Neural cell (in vitro differentiated cells): ENCODE measurements around the gene MYCN.

Experiments used
- CTCF ChIP-seq: fragments of 450-650 bp; IDR thresholded peaks from 2 replicates; pipeline ENCODE4 v1.5.1; 2014; ENCODE audit warnings: antibody characterized with exemption, mild to moderate bottlenecking, moderate library complexity; ENCODE audit not compliant: poor library complexity, severe bottlenecking
- EZH2 ChIP-seq: fragments of 200-600, 300-800 bp; shearing (Covaris generic), sonication (generic); IDR thresholded peaks from 2 replicates; pipeline ENCODE4 v1.6.1; 2014; ENCODE audit warnings: antibody characterized with exemption, low read length, borderline replicate concordance, mild to moderate bottlenecking; ENCODE audit not compliant: insufficient read depth, poor library complexity, severe bottlenecking
- POLR2AphosphoS5 ChIP-seq: IDR thresholded peaks from 2 replicates; pipeline ENCODE4 v1.6.1; 2012
- RAD21 ChIP-seq: fragments of 450-650 bp; conservative IDR thresholded peaks from 2 replicates; pipeline ENCODE4 v1.6.1; 2014; ENCODE audit warnings: antibody characterized with exemption, mild to moderate bottlenecking, moderate library complexity
- REST ChIP-seq: IDR thresholded peaks from 2 replicates; pipeline ENCODE4 v1.6.1; 2012; ENCODE audit warnings: borderline replicate concordance

- TF ChIP-seq CTCF (no peak), POLR2AphosphoS5 (no peak), REST (no peak), EZH2 (no peak), RAD21 (no peak)
These were observed 47.3 kb upstream of the MYCN start for GRCh38 chr2:15893085-15893484.
